Small intestine (tissue), 7 donors: Measurements from ENCODE around the gene ZNF750. TPM values are rescaled to one million over a fixed set of nuclear protein-coding genes. Genes with fewer than 3 reads are reported as not detected.

Source experiments
- DNase-seq, 2 donors: peaks; one replicate each; pipeline versions ENCODE4 v3.0.0 to v3.0.0-alpha.2; 2013
- FAIRE-seq: peaks from 2 replicates; lab custom pipeline; 2012; peaks lifted over from hg19 to GRCh38; lab: Jason Lieb, UNC
- H3K27ac ChIP-seq, 3 donors: one replicate each; pipeline ENCODE4 v1.5.1; 2013; ENCODE audit warnings: low read length in 2 of 3, mild to moderate bottlenecking in 2 of 3, control low read depth in 1 of 3, inconsistent platforms in 1 of 3, low read depth in 1 of 3, moderate library complexity in 1 of 3
- H3K27me3 ChIP-seq, 3 donors: one replicate each; pipeline ENCODE4 v1.6.1; 2013; ENCODE audit warnings: low read length in 3 of 3, inconsistent platforms in 1 of 3; ENCODE audit not compliant: control insufficient read depth in 3 of 3, insufficient read depth in 3 of 3
- H3K36me3 ChIP-seq, 3 donors: one replicate each; pipeline ENCODE4 v1.6.1; 2013; ENCODE audit warnings: low read length in 3 of 3, inconsistent platforms in 1 of 3, low read depth in 1 of 3, mild to moderate bottlenecking in 1 of 3, moderate library complexity in 1 of 3; ENCODE audit not compliant: control insufficient read depth in 3 of 3, insufficient read depth in 2 of 3
- H3K4me1 ChIP-seq, 3 donors: one replicate each; pipeline ENCODE4 v1.6.1; 2013; ENCODE audit warnings: low read length in 2 of 3, inconsistent platforms in 1 of 3, low read depth in 1 of 3, mild to moderate bottlenecking in 1 of 3, moderate library complexity in 1 of 3; ENCODE audit not compliant: control insufficient read depth in 3 of 3, insufficient read depth in 2 of 3
- H3K4me3 ChIP-seq, 3 donors: one replicate each; pipeline ENCODE4 v1.5.1; 2013; ENCODE audit warnings: low read length in 3 of 3, control low read depth in 1 of 3, inconsistent platforms in 1 of 3, low read depth in 1 of 3, mild to moderate bottlenecking in 1 of 3, moderate library complexity in 1 of 3
- H3K9me3 ChIP-seq, 2 donors: one replicate each; pipeline ENCODE4 v1.6.1; 2013; ENCODE audit warnings: low read depth in 1 of 2, low read length in 1 of 2; ENCODE audit not compliant: control insufficient read depth in 2 of 2, insufficient read depth in 1 of 2
- WGBS, 3 donors: extraction: QIAGEN DNeasy Blood & Tissue Kit; methylation state at CpG; one replicate each; pipeline ENCODE4 v1.1.7; 2013; 5-methylcytosine and 5-hydroxymethylcytosine counted together
- polyA plus RNA-seq, 4 donors: library from polyadenylated mRNA; stranded (reverse) in 3 of 4; unstranded in 1 of 4; fragments of 200-250 nt in 3 of 4; fragments of 120-200 nt in 1 of 4; gene quantifications; one replicate each; pipeline versions ENCODE4 v1.2.1 to v1.2.3, GENCODE V29; 2013
- donor health status: healthy with polysubstance abuse.
- donor health status: control.
- donor health status: control.
- donor health status: Bipolar disorder and iron deficiency.
- donor health status: healthy.

Gene ZNF750
- polyA plus RNA-seq, 4 donors = 0.04 to 0.27 (median 0.10) TPM; not detected in 1

GRCh38 chr17:82812601-82813000, 27.2 kb downstream of the ZNF750 start:
- WGBS, 3 donors = 96 to 98% (median 98%) methylated on average over 17 of the region's 17 CpGs
- no peaks in the 10 kb centered on the region for H3K4me1 ChIP-seq
- no peak overlapping the region for H3K27ac ChIP-seq
- H3K36me3 ChIP-seq = peaks cover 0 to 81% (median 2%) of the 10 kb centered on the region in 3 donors
- H3K4me3 ChIP-seq = no peak overlapping the region
- no peak for DNase-seq
- FAIRE-seq = no peak
- H3K27me3 ChIP-seq = no peaks in the 10 kb centered on the region
- H3K9me3 ChIP-seq = peaks cover 0 to 5% of the 10 kb centered on the region in 2 donors

- H3K27me3 ChIP-seq = no peaks in the 10 kb centered on the region
- H3K4me3 ChIP-seq = no peak overlapping the region
- peaks cover 0 to 81% (median 2%) of the 10 kb centered on the region in 3 donors for H3K36me3 ChIP-seq
- FAIRE-seq = no peak
- H3K27ac ChIP-seq = no peak overlapping the region
- H3K4me1 ChIP-seq = no peaks in the 10 kb centered on the region
- 91 to 92% (median 91%) methylated on average over 15 of the region's 15 CpGs for WGBS, 3 donors
- peaks cover 0 to under 1% of the 10 kb centered on the region in 2 donors for H3K9me3 ChIP-seq
- no peak for DNase-seq
Observed at GRCh38 chr17:82812058-82812457, 27.8 kb downstream of the ZNF750 start.

GRCh38 chr17:82810644-82811430, 29.0 kb downstream of the ZNF750 start:
- DNase-seq = no peak
- Histone ChIP-seq H3K4me1 (no peaks in the 10 kb centered on the region), H3K27ac (no peak overlapping the region), H3K27me3 (no peaks in the 10 kb centered on the region), H3K4me3 (no peak overlapping the region), H3K36me3 (peaks cover 0 to 84% (median 2%) of the 10 kb centered on the region in 3 donors), H3K9me3 (no peaks in the 10 kb centered on the region)
- WGBS, 3 donors = 89 to 94% (median 89%) methylated on average over 22 of the region's 22 CpGs
- FAIRE-seq = no peak

GRCh38 chr17:82808921-82809905, 30.6 kb downstream of the ZNF750 start:
- 91 to 94% (median 92%) methylated on average over 31 to 35 of the region's 35 CpGs for WGBS, 3 donors
- DNase-seq (no peak), FAIRE-seq (no peak)
- Histone ChIP-seq H3K9me3 (no peaks in the 10 kb centered on the region), H3K27ac (no peak overlapping the region), H3K4me1 (no peaks in the 10 kb centered on the region), H3K36me3 (peaks cover 0 to 83% (median 2%) of the 10 kb centered on the region in 3 donors), H3K4me3 (no peak overlapping the region), H3K27me3 (no peaks in the 10 kb centered on the region)

- 83 to 92% (median 84%) methylated on average over 8 of the region's 8 CpGs for WGBS, 3 donors
- FAIRE-seq = no peak
- no peak for DNase-seq
Observed at GRCh38 chr17:82808006-82808405, 31.8 kb downstream of the ZNF750 start.

GRCh38 chr17:82807562-82807961, 32.3 kb downstream of the ZNF750 start:
- DNase-seq (no peak), FAIRE-seq (no peak)
- WGBS, 3 donors = 92 to 98% (median 95%) methylated on average over 21 of the region's 21 CpGs
- H3K36me3 ChIP-seq = peaks cover 0 to 77% (median 2%) of the 10 kb centered on the region in 3 donors
- H3K4me1 ChIP-seq = no peaks in the 10 kb centered on the region
- H3K4me3 ChIP-seq = no peak overlapping the region
- H3K27me3 ChIP-seq = no peaks in the 10 kb centered on the region
- no peaks in the 10 kb centered on the region for H3K9me3 ChIP-seq
- no peak overlapping the region for H3K27ac ChIP-seq

More at GRCh38 chr17:82808006-82808405, 31.8 kb downstream of the ZNF750 start:
- Histone ChIP-seq H3K9me3 (no peaks in the 10 kb centered on the region), H3K27me3 (no peaks in the 10 kb centered on the region), H3K4me3 (no peak overlapping the region), H3K27ac (no peak overlapping the region), H3K4me1 (no peaks in the 10 kb centered on the region), H3K36me3 (peaks cover 0 to 80% (median 2%) of the 10 kb centered on the region in 3 donors)

GRCh38 chr17:82807101-82807500, 32.7 kb downstream of the ZNF750 start:
- Histone ChIP-seq H3K27me3 (no peaks in the 10 kb centered on the region), H3K36me3 (peaks cover 0 to 77% (median 2%) of the 10 kb centered on the region in 3 donors), H3K9me3 (peaks cover 0 to 2% of the 10 kb centered on the region in 2 donors), H3K4me1 (no peaks in the 10 kb centered on the region), H3K27ac (peak overlapping the region in 1 of 3 donors; percentile 22), H3K4me3 (no peak overlapping the region)
- DNase-seq (no peak), FAIRE-seq (no peak)
- WGBS, 3 donors = 78 to 94% (median 94%) methylated on average over 9 of the region's 9 CpGs

- peak overlapping the region in 1 of 3 donors; percentile 22 for H3K27ac ChIP-seq
- H3K4me3 ChIP-seq = no peak overlapping the region
- no peaks in the 10 kb centered on the region for H3K4me1 ChIP-seq
- no peaks in the 10 kb centered on the region for H3K27me3 ChIP-seq
- FAIRE-seq (no peak), DNase-seq (no peak)
- H3K36me3 ChIP-seq = peaks cover 0 to 77% (median 2%) of the 10 kb centered on the region in 3 donors
- H3K9me3 ChIP-seq = peaks cover 0 to 2% of the 10 kb centered on the region in 2 donors
- WGBS, 3 donors = 87 to 97% (median 88%) methylated on average over 21 of the region's 21 CpGs
Observed at GRCh38 chr17:82806645-82807044, 33.2 kb downstream of the ZNF750 start.
